ENCODE data around the gene RHO.

DNA sequence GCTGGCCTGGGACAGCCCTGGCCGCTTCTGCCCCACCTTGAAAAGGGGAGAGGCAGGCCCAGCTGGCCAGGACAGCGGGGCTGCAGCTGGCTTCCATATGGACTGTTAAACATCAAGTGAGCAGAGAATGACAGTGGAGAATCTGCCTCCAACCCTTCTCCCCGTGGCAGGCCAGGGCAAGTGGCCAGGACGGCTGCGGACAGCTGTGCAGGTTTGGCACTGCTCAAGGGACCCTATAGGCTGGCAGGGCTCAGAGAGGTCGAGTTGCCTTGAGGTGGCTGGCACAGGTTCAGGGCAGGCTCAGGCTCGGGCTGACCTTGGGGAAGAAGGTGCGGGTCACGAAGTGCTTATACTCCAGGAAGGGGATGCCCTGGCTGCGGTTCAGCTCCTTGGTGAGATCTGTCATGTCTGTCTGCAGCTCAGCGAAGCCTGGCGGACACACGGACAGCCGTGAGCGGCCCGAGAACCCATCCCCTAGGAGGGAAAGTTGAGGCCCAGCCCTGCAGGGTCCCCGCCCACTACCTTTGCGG, 38.8 kb downstream of the RHO start:
- TF ChIP-seq, protein P1, sequence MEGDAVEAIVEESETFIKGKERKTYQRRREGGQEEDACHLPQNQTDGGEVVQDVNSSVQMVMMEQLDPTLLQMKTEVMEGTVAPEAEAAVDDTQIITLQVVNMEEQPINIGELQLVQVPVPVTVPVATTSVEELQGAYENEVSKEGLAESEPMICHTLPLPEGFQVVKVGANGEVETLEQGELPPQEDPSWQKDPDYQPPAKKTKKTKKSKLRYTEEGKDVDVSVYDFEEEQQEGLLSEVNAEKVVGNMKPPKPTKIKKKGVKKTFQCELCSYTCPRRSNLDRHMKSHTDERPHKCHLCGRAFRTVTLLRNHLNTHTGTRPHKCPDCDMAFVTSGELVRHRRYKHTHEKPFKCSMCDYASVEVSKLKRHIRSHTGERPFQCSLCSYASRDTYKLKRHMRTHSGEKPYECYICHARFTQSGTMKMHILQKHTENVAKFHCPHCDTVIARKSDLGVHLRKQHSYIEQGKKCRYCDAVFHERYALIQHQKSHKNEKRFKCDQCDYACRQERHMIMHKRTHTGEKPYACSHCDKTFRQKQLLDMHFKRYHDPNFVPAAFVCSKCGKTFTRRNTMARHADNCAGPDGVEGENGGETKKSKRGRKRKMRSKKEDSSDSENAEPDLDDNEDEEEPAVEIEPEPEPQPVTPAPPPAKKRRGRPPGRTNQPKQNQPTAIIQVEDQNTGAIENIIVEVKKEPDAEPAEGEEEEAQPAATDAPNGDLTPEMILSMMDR (IDR thresholded peaks at IDR 0.05; ENCODE audit: insufficient read depth, low read length, poor library complexity, severe bottlenecking) = no peak
- no peak for TF ChIP-seq EZH2phosphoT487 (conservative IDR thresholded peaks at IDR 0.05; ENCODE audit: low read length)
